ENCODE measurements around the gene ANKRD18A.

ANKRD18A gene

GRCh38 chr9:38620483-38621433 lies at the start of gene ANKRD18A:
Gene ANKRD18A, minus strand, starts transcription at chr9:38620596. Its CDS starts 311 bp downstream, at chr9:38620285.
- DNase-seq (ENCODE audit: low spot score) = no peak

GRCh38 chr9:38668791-38669466 lies 48.5 kb upstream of the ANKRD18A start:
- DNase-seq (ENCODE audit: low spot score) = no peak

DNA sequence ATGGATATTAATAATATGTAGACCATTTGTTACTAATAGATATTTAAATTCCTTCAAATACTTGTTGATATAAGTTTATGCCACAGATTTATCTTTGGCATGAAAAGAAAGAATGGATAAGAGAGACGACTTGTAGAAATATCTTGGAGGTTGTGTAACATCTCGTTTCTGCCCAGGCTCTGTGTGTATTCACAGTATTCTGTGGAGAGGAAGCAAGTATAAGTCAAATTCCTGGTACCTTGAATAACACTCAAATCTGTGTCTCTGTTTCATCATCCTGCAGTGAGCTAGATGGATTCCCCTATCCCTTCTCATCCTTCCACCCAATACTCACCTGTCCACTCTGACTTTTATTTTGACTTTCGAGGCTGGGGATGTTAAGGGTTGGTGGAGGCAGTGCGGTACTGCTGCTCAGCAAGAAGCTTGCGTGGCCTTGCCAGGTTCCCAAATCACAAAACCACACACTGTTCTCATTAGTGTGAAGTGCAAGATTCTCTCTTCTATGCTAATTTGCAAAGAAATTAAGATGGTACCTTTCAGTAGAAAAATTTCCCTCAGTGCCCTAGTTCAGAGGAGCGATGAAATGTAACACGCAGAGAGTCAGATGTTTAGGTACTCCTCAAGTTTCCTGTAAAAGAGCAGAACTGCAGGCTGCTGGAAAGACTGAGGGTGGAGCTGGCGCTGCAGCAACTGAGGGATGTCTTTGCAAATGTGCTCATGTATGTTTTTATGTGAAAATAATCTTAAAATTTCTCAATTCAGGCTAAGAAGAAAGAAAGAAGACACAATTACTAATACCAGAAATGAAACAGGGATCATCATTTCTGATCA lies 42.6 kb upstream of the ANKRD18A start:
- DNase-seq (ENCODE audit: low spot score) = peak; percentile 79

- DNase-seq (ENCODE audit: low spot score) = peak; percentile 54
These were observed 39.1 kb upstream of the ANKRD18A start for GRCh38 chr9:38659538-38659937.

DNA sequence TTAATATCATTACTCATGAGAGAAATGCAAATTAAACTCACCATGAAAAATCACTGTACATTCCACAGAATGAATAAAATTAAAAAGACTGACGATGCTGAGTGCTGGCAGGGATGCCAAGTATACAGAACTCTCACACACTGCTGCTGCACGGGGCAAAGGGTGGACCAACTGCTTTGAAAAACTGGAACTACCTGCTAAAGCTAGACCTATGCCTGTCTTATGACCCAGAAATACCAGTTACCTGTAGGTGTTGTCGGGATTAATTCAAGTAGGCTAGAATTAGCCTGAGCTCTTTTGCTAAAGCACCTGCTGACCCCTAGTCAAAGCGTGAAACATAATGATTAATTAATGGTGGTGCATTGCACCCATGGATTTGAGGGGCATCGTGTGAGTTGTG lies 36.5 kb upstream of the ANKRD18A start:
- DNase-seq (ENCODE audit: low spot score) = no peak

DNA sequence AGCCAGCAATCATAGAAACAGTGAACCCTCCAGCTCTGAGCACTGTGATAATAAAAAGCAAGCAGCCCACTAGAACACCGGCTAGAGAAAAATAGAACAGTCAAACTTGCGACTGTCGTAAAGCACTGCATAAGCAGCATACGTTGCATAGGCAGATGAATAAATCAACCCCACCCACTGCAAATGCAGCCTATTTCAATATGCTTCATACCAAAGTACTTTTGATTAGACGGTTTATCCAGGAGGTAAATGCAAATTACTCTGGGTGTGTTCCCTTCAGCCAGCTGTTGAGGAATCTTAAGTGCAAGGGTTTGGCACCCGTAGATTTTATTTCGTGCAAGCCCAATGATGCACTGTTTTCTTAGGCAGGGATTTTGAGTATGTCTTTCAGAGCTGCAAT lies 32.1 kb upstream of the ANKRD18A start:
- no peak for DNase-seq (ENCODE audit: low spot score)

GRCh38 chr9:38652044-38652443 lies 31.6 kb upstream of the ANKRD18A start:
- DNase-seq (ENCODE audit: low spot score) = no peak

DNA sequence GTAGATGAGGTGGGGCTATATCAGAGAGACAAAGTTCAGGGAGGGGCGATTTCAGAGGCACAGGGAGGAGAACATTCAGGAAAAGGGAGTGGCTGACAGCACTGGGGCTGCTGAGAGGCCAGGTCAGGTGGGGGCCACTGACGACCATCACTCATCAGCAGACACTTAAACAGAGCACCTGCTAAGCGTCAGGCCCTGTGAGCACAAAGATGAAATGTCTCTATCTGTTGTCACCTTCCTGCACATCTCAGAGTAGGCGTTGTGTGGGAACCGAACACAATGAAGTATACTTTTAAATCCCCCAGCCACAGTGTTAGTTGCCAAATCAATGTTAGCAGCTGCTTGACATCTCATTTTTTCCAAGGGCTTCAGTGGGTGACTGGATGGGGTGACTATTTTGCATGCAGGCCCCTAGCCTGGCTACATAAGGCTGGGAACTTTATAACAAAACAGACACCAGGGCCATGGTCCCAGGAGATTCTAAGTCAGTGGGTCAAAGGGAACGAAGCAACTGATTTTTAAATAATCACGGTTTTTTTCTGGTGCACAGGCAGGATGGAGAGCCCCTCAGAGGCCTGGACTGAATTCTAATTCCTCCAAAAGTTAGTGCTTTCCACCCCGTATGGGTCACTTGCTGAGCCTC lies 31.1 kb upstream of the ANKRD18A start:
- no peak for DNase-seq (ENCODE audit: low spot score)

DNA sequence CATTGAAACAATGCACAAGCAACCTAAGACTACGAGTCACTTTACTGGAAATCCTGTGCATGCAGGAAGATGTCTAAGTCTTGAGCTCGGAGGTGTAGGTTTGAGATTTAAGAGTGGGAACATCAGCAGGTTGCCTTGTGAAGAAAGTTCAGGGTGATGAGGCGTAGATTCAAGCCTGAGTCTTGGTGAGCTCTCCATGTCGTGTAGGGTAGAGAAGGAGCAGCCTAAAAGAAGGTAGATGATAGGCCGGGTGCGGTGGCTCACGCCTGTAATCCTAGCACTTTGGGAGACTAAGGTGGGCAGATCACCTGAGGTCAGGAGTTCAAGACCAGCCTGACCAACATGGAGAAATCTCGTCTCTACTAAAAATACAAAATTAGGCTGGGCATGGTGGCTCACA lies 30.2 kb upstream of the ANKRD18A start:
- no peak for DNase-seq (ENCODE audit: low spot score)

- no peak for DNase-seq (ENCODE audit: low spot score)
These were observed 29.5 kb upstream of the ANKRD18A start for GRCh38 chr9:38649731-38650363.

DNA sequence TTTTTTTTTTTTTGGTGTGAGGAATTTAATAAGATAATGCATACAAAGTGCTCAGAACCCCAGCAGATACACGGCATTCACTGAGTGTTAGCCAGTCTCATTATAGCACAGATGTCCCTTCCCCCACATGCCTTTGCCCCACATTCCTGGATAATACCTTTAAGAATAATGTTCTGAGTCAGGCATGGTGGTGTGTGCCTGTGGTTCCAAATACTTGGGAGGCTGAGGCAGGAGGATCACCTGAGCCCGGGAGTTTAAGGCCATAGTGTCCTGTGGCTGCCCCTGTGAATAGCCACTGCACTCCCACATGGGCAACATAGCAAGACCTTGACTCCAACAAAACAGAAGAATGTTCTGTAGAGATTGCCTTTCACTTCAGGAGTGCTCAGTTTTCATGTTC lies 24.2 kb upstream of the ANKRD18A start:
- DNase-seq (ENCODE audit: low spot score) = no peak

DNA sequence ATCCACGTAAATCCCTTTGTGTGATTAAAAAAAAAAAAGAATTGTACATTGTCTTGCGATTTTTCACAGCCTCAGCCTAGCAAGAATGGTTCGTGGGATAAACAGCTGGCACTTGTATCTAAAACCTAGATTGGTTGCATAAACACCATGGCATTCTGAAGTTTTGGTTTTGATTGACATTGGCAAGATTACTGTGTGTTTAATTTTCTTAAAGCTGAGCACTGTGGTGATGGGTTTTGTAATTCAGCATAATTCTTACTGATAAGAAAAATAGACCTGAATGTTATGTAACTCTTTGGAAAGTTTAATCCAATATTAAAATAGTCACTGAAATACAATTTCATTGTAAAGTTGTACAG lies 23.4 kb upstream of the ANKRD18A start:
- DNase-seq (ENCODE audit: low spot score) = no peak

- DNase-seq (ENCODE audit: low spot score) = peak; percentile 54
These were observed 22.8 kb upstream of the ANKRD18A start for GRCh38 chr9:38642951-38643814.

DNA sequence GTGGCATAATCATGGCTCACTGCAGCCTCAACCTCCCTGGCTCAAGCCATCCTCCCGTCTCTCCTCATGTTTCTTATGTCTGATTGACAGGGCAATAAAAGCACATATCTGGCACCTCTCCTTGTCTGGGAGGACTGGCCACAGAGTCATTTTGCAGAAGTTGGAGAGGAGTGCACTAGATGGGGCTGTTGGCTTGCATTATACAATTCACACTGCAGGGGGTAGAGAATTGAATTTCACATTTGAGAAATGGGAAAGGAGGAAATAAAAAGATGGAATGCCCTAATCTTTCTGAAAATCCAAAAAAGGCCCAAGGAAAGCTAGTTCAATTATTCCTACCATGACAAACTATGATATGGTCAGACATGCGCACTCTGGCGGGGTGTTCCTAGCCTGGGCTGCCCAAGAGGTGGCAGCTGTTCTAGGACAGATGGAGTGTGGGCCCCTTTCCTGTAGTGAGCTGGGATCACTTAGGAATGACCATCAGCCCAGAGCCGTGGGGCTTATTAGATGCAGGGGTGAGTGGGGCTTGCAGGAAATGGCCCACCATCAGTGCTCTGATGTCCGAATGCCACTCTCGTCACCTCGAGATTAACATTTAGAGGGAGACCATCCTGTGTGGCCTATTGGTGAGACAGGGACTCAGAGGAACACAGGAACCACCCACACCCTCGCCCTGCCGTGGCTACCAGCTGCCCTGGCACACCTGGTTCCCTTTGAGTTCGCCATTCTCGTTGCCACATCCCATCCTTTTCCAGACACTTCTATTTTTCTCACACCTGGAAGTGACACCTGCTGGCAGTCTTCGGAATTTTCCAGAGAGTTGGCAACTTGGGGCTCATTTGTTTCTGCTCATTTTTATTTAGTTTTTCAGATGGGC lies 21.8 kb upstream of the ANKRD18A start:
- DNase-seq (ENCODE audit: low spot score) = peak; percentile 82

DNA sequence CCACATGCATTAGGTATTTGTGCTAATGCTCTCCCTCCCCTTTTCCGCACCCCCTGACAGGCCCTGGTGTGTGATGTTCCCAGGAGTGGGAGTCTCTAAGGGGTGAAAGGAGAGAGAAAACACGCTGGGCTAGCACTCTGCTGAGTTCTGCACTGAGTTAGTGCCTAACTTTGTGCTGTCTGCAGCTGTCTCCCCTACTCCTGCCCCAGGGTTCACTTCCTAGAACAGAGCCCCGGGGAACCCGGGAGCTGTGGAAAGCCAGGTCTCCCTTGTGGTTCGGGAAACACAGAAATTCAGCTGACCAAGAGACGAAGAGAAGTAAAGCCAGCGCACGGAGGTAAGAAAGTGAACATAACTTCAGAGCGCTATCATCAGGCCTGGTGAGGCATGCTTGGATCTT lies 20.7 kb upstream of the ANKRD18A start:
- DNase-seq (ENCODE audit: low spot score) = no peak

GRCh38 chr9:38639577-38639940 lies 19.2 kb upstream of the ANKRD18A start:
- no peak for DNase-seq (ENCODE audit: low spot score)

- no peak for DNase-seq (ENCODE audit: low spot score)
These were observed 18.6 kb upstream of the ANKRD18A start for GRCh38 chr9:38638881-38639576.

GRCh38 chr9:38634315-38634714 lies 13.9 kb upstream of the ANKRD18A start:
- DNase-seq (ENCODE audit: low spot score) = no peak

DNA sequence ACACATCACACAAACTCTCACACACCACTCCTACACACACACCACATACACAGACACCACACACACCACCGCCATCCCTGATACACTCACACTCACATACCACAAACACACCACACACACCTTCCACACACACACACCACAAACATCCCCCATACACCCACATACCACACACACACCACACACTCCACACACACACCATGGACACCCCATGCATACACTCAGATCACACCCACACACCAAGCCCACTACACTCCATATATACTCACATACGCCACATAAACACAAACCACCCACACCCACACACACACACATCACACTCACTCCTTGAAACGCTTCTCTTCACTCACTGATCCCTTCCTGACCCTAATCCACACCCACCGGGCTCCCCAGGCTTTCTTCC lies 9.1 kb upstream of the ANKRD18A start:
- DNase-seq (ENCODE audit: low spot score) = no peak

All from globus pallidus (tissue), 1 donor.